Neural cell (in vitro differentiated cells): ENCODE results near the gene ITGA11.

ENCODE experiments used
- CTCF ChIP-seq: fragments of 450-650 bp; IDR thresholded peaks from 2 replicates; pipeline ENCODE4 v1.5.1; 2014; ENCODE audit warnings: antibody characterized with exemption, mild to moderate bottlenecking, moderate library complexity; ENCODE audit not compliant: poor library complexity, severe bottlenecking
- EP300 ChIP-seq: fragments of 450-650 bp; conservative IDR thresholded peaks from 2 replicates; pipeline ENCODE4 v1.6.1; 2014; ENCODE audit warnings: antibody characterized with exemption, mild to moderate bottlenecking, moderate library complexity; ENCODE audit not compliant: poor library complexity, severe bottlenecking
- REST ChIP-seq: IDR thresholded peaks from 2 replicates; pipeline ENCODE4 v1.6.1; 2012; ENCODE audit warnings: borderline replicate concordance

GRCh38 chr15:68362537-68363126, 69.3 kb downstream of the ITGA11 start:
- TF ChIP-seq REST (no peak), CTCF (no peak), EP300 (no peak)
